HG02798 (cell line): ENCODE data around the gene JAZF1.
"Not testable (repeated sequence)": the region's sequence is repeated elsewhere in the genome, so short reads cannot be mapped to it uniquely, and the experiment has no call there.

Source experiments
- ATAC-seq: cut with Tn5 transposase; IDR thresholded peaks from one replicate; pipeline ENCODE4 v1.9.1; 2021; ENCODE audit warnings: mild to moderate bottlenecking; ENCODE audit not compliant: unreplicated experiment, poor library complexity

JAZF1 gene

DNA sequence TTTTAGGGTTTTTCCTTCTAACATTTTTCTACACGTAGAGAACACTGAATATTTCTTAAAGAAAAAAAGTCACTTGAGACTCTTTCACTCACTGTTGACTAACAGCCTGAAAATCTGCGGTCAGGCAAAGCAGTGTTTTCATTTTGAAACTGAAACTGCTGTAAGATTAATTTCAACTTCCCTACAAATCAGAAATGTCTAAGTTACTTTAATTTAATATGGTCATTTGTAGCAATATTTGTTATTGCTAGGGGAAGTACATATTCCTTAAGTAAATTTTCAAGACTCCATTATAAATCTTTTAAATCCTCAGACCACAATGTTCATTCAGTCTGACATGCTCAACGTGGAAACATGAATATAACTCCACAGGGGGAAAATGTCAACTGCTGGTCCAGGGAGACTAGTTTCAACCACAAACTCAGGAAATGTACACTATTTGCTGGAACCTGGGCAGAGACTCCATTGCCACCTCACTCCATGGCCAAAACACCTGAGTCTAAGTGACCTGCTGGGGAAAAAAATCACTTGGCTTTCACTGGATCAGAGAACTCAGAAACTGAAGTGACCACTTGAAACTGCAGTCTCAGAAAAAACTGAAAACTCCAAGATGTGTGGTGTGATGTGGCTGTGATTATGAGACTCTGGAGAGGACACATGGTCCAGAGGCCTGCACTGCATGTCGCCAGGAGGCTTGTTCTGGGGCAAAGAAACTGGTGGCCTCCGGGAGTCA, 279.4 kb downstream of the JAZF1 start:
- ATAC-seq, result peak; percentile 84

DNA sequence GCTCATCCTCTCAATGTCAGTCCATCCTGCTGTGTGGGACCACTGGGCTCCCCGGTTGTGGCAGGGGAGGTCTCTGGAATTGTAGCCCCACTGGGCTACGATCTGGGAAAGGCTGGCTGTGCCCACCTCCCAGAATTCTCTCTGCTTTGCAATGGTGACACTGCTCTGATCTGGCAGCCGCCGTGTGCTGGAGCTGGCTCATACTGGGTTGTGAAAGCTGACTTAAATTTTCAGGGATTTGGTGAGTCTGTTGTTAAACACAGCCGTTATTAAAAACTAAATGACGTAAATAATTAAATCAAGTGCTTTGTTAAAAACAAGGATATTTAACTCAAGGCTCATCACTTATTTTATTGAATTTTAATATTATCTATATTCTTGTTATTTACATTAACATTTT, 280.6 kb downstream of the JAZF1 start:
- no peak for ATAC-seq

- ATAC-seq, result no peak
Measured at GRCh38 chr7:27899601-27900000, 281.0 kb downstream of the JAZF1 start.

DNA sequence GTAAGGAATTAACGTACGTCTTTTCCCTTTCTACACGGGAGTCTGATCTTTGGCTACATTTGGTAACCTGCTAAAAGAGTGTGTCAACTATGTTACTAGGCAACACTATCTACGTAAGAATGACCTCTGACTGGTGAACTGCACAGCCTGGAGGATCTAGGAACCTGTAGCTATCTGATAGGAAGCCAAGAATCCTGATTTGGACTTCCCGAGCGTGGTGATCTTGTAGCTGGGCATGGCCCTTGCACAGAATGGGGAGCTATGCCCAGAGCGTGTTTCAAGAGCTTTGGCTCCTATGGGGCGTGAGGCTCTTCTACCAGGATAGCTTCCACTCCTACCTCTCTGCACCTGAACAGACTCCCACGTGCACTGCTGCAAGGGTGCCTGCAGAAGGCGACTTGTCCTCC, 283.2 kb downstream of the JAZF1 start:
- no peak for ATAC-seq

DNA sequence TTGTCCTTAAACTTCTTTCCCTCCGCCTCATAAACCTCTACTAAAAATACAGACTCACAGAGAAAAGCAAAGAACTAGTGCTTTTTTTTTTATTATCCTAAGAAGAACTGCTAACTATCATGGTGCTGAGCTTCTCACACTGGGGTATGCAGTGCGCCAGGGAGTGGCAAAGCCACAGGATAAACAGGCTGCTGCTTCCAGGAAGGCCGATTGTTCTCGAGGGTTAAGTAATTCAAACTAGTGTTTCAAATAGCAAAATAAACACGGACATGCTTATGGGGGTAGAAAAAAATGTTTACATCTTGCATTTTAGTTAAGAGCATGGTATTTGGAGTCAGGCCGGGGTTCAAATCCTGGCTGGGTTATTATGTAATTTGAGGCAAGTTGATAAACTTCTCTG, 283.6 kb downstream of the JAZF1 start:
- ATAC-seq, result no peak

- ATAC-seq, result no peak
Measured at GRCh38 chr7:27895551-27895950, 285.0 kb downstream of the JAZF1 start.

GRCh38 chr7:27890205-27890849, 290.3 kb downstream of the JAZF1 start:
- ATAC-seq, result peak; percentile 100

DNA sequence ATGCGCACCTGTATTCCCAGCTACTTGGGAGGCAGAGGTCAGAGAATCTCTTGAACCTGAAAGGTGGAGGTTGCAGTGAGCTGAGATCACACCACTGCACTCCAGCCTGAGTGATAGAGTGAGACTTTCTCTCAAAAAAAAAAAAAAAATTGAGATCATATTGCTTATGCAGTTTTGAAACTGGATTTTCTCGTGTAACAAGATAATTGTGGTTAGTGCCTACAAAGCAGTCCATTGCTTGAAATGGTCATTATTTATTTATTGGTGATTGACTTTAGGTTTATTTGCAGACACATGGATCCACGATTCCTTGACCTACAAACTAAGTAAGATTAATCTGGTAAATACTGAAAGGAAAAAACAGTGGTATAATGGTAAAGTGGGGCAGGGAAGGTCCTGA, 290.8 kb downstream of the JAZF1 start:
- ATAC-seq, result no peak

GRCh38 chr7:27888736-27889135, 291.9 kb downstream of the JAZF1 start:
- no peak for ATAC-seq

DNA sequence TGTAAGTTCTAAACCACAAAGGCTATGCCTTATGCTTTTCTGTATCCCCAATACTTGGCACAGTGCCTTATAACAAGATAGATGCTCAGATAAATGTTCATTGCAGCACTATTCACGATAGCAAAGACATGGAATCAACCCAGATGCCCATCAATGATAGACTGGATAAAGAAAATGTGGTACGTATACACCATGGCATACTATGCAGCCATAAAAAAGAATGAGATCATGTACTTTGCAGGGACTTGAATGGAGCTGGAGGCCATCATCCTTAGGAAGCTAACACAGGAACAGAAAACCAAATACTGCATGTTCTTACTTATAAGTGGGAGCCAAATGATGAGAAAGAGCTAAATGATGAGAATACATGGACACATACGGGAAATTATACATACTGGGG, 293.9 kb downstream of the JAZF1 start:
- ATAC-seq, result not testable (repeated sequence)

GRCh38 chr7:27885652-27886051, 294.9 kb downstream of the JAZF1 start:
- ATAC-seq, result no peak

- ATAC-seq, result no peak
Measured at GRCh38 chr7:27883696-27884095, 296.9 kb downstream of the JAZF1 start.

DNA sequence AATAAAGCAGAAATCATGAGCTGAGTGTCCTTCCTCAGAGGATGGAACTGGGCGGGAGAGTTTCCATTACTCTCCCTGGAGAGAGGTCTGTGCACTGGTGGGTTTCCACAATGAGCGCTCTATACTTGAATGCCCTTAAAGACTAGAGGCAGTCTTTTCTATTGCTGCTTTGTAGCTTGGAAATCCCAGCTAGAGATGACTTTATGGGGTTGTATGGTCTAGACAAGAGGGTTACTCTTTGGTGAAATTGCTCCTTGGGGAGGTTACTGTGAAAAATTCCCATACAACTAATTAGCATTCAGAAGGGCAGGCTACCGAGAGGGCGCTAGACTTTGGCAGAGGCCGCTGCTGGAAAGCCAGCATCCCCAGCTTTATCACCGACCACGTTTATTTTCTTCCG, 303.8 kb downstream of the JAZF1 start:
- no peak for ATAC-seq

DNA sequence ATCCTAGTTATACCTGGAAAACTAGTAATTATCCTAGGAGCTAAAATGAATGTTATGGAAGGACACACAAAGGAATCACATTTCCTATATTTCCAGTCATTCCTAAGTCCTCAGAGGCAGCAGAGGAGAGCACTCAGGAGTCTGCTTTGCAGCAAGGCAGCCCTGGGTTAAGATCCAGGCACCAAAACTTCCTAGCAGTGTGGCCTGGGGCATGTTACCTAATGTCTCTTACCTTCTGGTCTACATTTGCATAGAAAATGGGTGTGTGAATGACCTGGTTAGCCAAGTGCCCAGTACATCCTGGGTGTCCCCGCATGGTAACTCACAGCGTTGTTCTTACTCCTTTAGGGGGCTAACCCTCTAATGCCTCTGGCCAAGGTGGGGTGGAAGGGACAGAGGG, 304.8 kb downstream of the JAZF1 start:
- ATAC-seq, result no peak

DNA sequence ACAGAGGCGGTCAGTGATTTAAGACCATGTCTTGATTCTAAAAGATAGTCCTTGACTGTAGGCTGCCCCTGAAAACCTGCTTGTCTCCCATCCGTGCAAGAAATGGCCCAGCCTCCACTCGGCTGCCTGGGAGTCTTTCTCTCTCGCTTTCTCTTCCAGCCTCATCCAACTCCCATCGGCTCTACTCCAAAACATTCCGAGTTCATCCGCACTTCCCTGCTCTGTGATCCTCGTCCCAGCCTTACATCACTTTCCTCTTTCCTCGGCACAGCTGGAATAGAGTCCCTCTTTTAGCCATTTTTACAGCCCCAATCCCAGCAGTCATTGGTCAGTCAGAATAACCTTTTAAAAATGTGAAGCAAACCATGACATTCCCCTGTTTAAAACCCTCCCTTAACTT, 305.5 kb downstream of the JAZF1 start:
- no peak for ATAC-seq

DNA sequence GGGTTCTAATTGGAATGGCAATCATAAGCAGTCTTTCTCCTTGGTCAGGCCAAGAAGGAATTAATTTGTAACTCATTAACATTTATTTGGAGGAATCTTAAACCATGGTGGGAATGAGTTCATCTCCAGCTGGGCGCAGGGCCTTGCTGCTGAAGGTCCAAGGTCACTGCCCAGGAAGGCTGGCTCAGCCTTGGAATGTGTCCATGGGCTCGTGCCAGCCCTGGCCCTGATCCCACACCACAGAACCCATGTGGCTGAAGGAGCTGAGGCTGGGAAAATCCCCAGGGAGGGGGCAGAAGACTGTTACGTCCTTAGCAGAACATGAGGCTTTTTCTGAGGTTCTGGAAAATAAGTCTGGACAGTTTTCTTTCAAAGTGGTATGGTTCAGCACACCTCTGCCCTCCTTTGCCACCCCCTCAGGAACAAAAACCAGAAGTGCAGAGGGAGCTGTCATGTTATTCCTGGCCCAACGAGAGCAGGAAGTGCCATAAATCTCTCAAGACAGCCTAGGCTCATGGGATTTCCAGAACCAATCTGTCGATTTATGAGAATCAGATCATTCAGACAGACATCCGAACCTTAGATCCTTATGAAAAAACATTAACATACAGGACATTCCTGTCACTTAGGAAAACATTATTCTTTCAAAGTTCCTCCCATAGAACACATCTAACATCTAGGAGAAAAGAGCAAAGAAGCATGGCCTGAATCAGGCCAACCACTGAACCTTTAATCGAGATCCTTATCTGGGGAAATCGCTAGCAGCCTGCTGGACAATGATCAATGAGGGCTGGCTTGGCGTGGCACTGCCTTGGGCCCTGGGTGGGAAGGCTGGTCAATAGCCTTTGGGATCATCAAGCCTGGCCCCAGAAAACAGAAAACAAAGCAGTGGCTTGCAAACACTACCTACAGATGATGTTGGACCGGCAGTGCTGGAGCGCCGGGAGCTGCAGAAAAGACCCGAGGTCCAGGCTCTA, 306.3 kb downstream of the JAZF1 start:
- ATAC-seq, result no peak

GRCh38 chr7:27872356-27873275, 308.0 kb downstream of the JAZF1 start:
- ATAC-seq, result no peak

DNA sequence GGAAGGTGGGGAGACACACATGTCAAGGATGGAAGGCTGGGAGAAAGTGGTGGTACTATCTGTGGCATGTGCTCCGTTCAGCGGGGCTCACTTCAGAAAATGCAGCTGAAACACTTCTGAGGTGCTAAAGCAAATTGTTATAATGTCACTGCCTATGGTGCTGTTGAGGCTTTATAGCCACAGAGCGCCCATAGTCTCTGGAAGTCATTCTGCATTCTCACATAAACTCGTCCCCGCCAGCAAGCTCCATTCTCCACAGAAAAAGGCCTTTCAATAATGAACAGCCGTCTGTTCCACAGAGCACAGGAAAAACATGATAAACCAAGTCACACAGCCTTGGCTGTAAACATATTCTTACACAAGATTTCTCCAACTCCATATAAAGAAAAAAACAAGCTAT, 308.7 kb downstream of the JAZF1 start:
- no peak for ATAC-seq

GRCh38 chr7:27871086-27871485, 309.5 kb downstream of the JAZF1 start:
- ATAC-seq, result no peak

DNA sequence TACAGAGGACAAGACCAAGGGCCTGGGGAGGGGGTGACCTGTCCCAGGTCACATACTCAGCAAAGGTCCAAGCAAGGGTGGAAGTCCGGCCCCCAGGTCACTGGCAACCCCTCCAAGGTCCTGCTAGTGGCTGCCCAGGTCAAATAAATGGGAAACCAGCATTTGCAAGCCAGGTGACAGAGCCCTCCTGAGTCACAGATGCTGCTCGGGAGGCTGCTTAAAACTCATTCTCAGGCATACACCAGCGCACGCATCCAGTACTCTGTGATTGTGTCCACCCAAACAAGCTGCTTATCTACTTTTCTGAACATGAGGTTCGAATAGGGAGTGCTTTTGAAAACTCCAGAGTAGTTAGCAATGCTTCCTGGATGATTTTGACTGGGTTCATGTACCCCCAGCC, 310.0 kb downstream of the JAZF1 start:
- ATAC-seq, result no peak
